ENCODE data around the gene TBC1D1. TPM values are rescaled to one million over a fixed set of nuclear protein-coding genes. Genes with fewer than 3 reads are reported as not detected.

The TBC1D1 gene
- polyA plus RNA-seq, 1 donor from 2014 or later, result 23.2 TPM

DNA sequence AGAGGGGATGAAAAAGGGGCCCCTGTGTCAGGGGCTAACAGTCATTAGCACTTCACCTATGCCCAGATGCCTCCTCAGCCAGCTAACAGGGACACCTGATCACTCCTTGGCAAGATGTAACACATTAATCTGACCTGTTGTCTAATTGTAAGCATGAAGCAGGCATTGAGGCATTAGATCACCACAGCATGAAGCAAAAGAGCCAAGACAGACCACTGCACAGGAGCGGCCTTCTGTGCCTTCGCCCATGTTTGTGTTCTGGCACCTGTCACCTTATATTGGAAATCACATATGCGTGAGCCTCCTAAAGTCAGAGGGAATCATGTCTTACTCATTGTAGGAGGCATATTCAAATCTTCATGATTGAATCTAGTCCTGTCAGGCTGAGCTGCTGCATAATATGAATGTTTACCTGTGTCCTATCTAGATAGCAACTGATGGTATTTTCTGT is 117.7 kb downstream of the TBC1D1 start:
- H3K79me2 ChIP-seq (replicated peaks; ENCODE audit: insufficient read depth, low read length), result no peaks in the 10 kb centered on the region
- no peak overlapping the region for H3K9ac ChIP-seq (ENCODE audit: low read length)
- H3K27me3 ChIP-seq (ENCODE audit: insufficient read depth, low read depth, low read length), result no peaks in the 10 kb centered on the region
- no peaks in the 10 kb centered on the region for H4K20me1 ChIP-seq (ENCODE audit: insufficient read depth)
- TF ChIP-seq, protein P1, sequence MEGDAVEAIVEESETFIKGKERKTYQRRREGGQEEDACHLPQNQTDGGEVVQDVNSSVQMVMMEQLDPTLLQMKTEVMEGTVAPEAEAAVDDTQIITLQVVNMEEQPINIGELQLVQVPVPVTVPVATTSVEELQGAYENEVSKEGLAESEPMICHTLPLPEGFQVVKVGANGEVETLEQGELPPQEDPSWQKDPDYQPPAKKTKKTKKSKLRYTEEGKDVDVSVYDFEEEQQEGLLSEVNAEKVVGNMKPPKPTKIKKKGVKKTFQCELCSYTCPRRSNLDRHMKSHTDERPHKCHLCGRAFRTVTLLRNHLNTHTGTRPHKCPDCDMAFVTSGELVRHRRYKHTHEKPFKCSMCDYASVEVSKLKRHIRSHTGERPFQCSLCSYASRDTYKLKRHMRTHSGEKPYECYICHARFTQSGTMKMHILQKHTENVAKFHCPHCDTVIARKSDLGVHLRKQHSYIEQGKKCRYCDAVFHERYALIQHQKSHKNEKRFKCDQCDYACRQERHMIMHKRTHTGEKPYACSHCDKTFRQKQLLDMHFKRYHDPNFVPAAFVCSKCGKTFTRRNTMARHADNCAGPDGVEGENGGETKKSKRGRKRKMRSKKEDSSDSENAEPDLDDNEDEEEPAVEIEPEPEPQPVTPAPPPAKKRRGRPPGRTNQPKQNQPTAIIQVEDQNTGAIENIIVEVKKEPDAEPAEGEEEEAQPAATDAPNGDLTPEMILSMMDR (IDR thresholded peaks at IDR 0.05; ENCODE audit: poor library complexity, severe bottlenecking), result no peak
- H2AFZ ChIP-seq (ENCODE audit: low read depth, low read length), result no peak overlapping the region
- H3K4me3 ChIP-seq (ENCODE audit: low read length), result no peak overlapping the region
- H3K4me2 ChIP-seq (ENCODE audit: low read length), result no peak overlapping the region
- H3K9me2 ChIP-seq (ENCODE audit: insufficient read depth, low read length), result no peaks in the 10 kb centered on the region
- no peaks in the 10 kb centered on the region for H3K9me3 ChIP-seq (ENCODE audit: low read length)
- no peaks in the 10 kb centered on the region for H3K36me3 ChIP-seq (ENCODE audit: insufficient read depth, low read length)
- H3F3A ChIP-seq (ENCODE audit: insufficient read depth, low read length, poor library complexity, severe bottlenecking), result no peaks in the 10 kb centered on the region
- no peak overlapping the region for H3K27ac ChIP-seq (ENCODE audit: low read length)

DNA sequence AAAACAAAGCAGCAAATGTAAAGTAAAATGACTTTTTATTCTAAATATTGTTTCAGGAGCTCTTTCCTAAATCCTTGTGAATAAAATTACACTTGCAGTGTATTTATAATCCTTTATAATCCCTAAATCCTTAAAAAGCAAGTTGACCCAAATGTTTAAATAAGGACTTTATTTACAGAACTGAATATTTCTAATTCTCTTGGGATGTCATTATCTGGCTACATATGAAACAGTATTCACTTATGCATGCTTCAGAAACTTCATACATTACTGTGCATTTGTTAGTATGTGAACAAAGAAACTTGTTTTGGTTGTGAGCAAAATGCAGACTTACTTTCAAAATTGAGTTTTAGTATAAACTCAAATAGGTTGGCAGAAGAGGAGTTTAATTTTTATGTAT is 118.5 kb downstream of the TBC1D1 start:
- H3K4me2 ChIP-seq (ENCODE audit: low read length), result no peak overlapping the region
- no peaks in the 10 kb centered on the region for H3K36me3 ChIP-seq (ENCODE audit: insufficient read depth, low read length)
- H3K9me2 ChIP-seq (ENCODE audit: insufficient read depth, low read length), result no peaks in the 10 kb centered on the region
- no peak overlapping the region for H2AFZ ChIP-seq (ENCODE audit: low read depth, low read length)
- no peaks in the 10 kb centered on the region for H3K79me2 ChIP-seq (replicated peaks; ENCODE audit: insufficient read depth, low read length)
- H3K9me3 ChIP-seq (ENCODE audit: low read length), result no peaks in the 10 kb centered on the region
- H3K9ac ChIP-seq (ENCODE audit: low read length), result no peak overlapping the region
- H4K20me1 ChIP-seq (ENCODE audit: insufficient read depth), result no peaks in the 10 kb centered on the region
- no peak overlapping the region for H3K4me3 ChIP-seq (ENCODE audit: low read length)
- no peaks in the 10 kb centered on the region for H3K27me3 ChIP-seq (ENCODE audit: insufficient read depth, low read depth, low read length)
- H3F3A ChIP-seq (ENCODE audit: insufficient read depth, low read length, poor library complexity, severe bottlenecking), result no peaks in the 10 kb centered on the region
- TF ChIP-seq EP300 (conservative IDR thresholded peaks at IDR 0.05; ENCODE audit: poor library complexity, severe bottlenecking) (no peak), MXI1 (conservative IDR thresholded peaks at IDR 0.05; ENCODE audit: poor library complexity, severe bottlenecking) (no peak), RAD21 (conservative IDR thresholded peaks at IDR 0.05) (no peak), EZH2 (IDR thresholded peaks at IDR 0.05; ENCODE audit: borderline replicate concordance, insufficient read depth, low read length, poor library complexity, severe bottlenecking) (no peak), SMC3 (conservative IDR thresholded peaks at IDR 0.05; ENCODE audit: poor library complexity) (no peak), TAF1 (IDR thresholded peaks at IDR 0.05; ENCODE audit: low read depth) (no peak)
- TF ChIP-seq, protein P1 (IDR thresholded peaks at IDR 0.05; ENCODE audit: poor library complexity, severe bottlenecking), result no peak
- TF ChIP-seq, protein P2, sequence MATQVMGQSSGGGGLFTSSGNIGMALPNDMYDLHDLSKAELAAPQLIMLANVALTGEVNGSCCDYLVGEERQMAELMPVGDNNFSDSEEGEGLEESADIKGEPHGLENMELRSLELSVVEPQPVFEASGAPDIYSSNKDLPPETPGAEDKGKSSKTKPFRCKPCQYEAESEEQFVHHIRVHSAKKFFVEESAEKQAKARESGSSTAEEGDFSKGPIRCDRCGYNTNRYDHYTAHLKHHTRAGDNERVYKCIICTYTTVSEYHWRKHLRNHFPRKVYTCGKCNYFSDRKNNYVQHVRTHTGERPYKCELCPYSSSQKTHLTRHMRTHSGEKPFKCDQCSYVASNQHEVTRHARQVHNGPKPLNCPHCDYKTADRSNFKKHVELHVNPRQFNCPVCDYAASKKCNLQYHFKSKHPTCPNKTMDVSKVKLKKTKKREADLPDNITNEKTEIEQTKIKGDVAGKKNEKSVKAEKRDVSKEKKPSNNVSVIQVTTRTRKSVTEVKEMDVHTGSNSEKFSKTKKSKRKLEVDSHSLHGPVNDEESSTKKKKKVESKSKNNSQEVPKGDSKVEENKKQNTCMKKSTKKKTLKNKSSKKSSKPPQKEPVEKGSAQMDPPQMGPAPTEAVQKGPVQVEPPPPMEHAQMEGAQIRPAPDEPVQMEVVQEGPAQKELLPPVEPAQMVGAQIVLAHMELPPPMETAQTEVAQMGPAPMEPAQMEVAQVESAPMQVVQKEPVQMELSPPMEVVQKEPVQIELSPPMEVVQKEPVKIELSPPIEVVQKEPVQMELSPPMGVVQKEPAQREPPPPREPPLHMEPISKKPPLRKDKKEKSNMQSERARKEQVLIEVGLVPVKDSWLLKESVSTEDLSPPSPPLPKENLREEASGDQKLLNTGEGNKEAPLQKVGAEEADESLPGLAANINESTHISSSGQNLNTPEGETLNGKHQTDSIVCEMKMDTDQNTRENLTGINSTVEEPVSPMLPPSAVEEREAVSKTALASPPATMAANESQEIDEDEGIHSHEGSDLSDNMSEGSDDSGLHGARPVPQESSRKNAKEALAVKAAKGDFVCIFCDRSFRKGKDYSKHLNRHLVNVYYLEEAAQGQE (IDR thresholded peaks at IDR 0.05; ENCODE audit: borderline replicate concordance), result no peak
- no peak overlapping the region for H3K27ac ChIP-seq (ENCODE audit: low read length)

All from neural cell (in vitro differentiated cells).